Stimulated activated naive CD4-positive, alpha-beta T cell (primary cell): Measurements from ENCODE around the gene MPG.
A peak's percentile ranks its signal among the peaks of the same experiment; 100 is the strongest.
"Not testable (repeated sequence)": the region's sequence is repeated elsewhere in the genome, so short reads cannot be mapped to it uniquely, and the experiment has no call there.

ENCODE experiments used
- DNase-seq, 6 experiments: peaks; one replicate each; lab custom pipeline; 2025; lab: John Stamatoyannopoulos, UW

Gene MPG

GRCh38 chr16:112153-112840, 34.3 kb downstream of the MPG start:
- no peak for DNase-seq

GRCh38 chr16:114327-114726, 36.3 kb downstream of the MPG start:
- DNase-seq = no peak

- DNase-seq = no peak
These were observed 38.0 kb downstream of the MPG start for GRCh38 chr16:116015-116414.

GRCh38 chr16:117379-118365, 39.6 kb downstream of the MPG start:
- DNase-seq = peak; percentile 19 to 68 (median 58)

DNA sequence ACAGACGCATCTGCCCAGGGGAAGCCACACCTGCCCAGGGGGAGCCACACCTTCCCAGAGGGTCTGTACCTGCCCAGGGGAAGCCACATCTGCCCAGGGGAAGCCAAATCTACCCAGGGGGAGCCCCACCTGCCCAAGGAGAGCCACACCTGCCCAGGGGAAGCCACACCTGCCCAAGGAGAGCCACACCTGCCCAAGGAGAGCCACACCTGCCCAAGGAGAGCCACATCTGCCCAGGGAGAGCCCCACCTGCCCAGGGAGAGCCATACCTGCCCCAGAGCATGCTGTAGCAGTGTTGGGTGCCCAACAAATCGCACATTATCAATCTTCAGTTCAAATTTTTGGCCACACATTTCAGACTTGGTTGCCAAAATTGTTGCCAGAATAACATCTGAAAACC, 40.8 kb downstream of the MPG start:
- no peak for DNase-seq

- no peak for DNase-seq
These were observed 41.3 kb downstream of the MPG start for GRCh38 chr16:119295-119694.

DNA sequence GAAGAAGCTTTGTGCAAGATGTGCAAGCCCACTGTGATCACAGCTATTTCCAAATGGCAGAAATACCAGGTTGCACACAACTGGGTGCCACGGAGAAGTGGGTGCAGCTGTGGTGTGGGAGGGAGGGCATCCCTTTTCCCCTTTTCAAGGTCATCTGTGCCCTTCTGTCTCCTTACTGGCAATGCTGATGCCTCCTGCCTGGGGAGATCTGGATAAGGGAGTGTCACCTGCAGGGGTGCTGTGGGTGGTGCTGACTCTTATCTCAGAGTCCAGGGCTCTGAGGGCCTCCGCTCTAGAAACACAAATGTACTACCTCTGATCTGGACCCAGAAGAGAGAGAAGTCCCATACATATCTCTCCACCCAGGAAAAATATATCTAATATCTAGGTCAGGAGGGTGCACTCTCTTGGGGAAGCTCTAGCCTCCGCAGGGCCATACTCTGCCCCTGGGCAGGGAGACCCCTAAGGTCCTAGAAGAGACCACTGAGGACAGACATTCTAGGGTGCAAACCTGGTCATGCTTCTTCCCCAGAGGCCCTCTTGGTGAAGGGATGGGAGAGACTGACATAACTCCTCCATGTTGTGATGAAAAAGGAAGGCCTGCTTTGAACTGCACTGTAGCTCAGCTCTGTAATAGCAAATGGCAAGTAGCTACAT, 41.9 kb downstream of the MPG start:
- no peak for DNase-seq

- no peak for DNase-seq
These were observed 42.7 kb downstream of the MPG start for GRCh38 chr16:120756-121155.

DNA sequence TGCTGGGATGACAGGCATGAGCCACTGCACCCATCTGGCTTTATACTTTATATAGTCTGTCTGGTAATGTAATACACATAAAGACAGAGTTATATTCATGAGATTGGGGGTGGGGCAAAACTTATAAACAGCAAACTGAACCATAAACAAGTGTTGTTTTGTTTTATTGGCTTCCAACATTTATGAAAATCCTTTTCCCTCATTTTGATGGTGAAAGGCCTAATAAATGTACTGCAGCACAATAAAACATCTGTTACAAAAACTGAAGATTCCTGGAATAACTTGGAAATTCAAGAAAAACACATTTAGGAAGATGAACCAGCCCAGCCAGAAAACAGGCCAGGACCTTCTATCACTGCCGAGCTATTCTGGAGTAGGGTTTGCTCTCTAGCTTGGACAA, 44.3 kb downstream of the MPG start:
- no peak for DNase-seq

DNA sequence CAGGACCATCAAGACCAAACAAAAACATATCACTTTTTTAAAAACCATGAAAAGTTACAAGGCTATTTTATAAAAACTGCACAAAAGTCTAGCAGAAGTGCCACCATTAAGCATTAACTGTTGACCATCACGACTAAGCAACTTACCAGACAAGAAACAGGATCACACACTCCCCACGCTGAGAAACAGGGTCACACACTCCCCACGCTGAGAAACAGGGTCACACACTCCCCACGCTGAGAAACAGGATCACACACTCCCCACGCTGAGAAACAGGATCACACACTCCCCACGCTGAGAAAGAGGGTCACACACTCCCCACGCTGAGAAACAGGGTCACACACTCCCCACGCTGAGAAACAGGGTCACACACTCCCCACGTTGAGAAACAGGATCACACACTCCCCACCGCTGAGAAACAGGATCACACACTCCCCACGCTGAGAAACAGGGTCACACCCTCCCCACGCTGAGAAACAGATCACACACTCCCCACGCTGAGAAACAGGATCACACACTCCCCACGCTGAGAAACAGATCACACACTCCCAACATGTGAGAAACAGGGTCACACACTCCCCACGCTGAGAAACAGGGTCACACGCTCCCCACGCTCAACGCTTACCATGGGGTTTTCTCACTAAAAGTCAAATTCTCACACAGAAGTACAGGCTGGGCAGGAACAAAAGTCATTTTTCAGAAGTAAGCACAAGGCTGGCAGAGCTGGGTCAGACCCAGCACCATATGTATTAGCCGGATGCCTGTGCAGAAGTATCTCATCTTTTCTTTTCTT, 45.7 kb downstream of the MPG start:
- DNase-seq = not testable (repeated sequence)

GRCh38 chr16:125011-125410, 47.0 kb downstream of the MPG start:
- DNase-seq = no peak

GRCh38 chr16:129075-129474, 51.0 kb downstream of the MPG start:
- DNase-seq = no peak

DNA sequence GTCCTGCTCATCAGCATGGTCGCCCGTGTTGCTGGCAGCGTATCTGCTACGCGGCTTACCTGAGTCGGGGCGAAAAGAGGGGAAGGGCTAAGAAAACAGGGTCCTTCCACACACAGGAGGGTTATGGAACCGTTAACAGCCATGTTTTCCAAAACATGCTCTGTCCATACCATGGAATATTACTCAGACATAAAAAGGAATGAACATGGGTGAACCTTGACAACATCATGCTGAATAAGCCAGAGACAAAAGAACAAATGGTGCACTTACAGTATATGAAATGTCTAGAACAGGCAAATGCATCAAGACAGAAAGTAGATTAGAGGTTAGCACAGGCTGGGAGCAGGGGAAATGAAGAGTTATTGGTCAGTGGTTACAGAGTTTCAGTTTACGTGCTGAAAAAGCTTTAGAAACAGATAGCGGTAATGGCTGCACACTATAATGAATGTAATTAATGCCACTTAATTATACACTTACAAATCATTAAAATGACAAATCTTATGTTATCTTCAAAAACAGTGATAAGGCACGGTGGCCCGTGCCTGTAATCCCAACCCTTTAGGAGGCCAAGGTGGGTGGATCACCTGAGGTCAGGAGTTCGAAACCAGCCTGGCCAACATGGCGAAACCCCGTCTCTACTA, 52.6 kb downstream of the MPG start:
- no peak for DNase-seq

GRCh38 chr16:132120-132519, 54.1 kb downstream of the MPG start:
- DNase-seq = no peak

- DNase-seq = no peak
These were observed 55.7 kb downstream of the MPG start for GRCh38 chr16:133716-134115.
